IPS-20b (cell line): ENCODE data around the gene C13orf42.

Source experiments
- H3K27ac ChIP-seq: one replicate; pipeline ENCODE4 v1.5.1; 2013; ENCODE audit warnings: low read length
- H3K27me3 ChIP-seq: 2 replicates; pipeline ENCODE4 v1.6.1; 2013; ENCODE audit warnings: mild to moderate bottlenecking, low read length, inconsistent platforms; ENCODE audit not compliant: insufficient read depth
- H3K36me3 ChIP-seq: 2 replicates; pipeline ENCODE4 v1.6.1; 2013; ENCODE audit warnings: low read depth, mild to moderate bottlenecking, inconsistent platforms, low read length, moderate library complexity; ENCODE audit not compliant: insufficient read depth
- H3K4me1 ChIP-seq: 2 replicates; pipeline ENCODE4 v1.6.1; 2013; ENCODE audit warnings: mild to moderate bottlenecking, control low read depth, inconsistent platforms, low read length, moderate library complexity; ENCODE audit not compliant: insufficient read depth
- H3K4me3 ChIP-seq: 2 replicates; pipeline ENCODE4 v1.5.1; 2013; ENCODE audit warnings: mild to moderate bottlenecking, low read length, inconsistent platforms
- H3K9ac ChIP-seq: 2 replicates; pipeline ENCODE4 v1.6.1; 2013; ENCODE audit warnings: low read depth, mild to moderate bottlenecking, inconsistent platforms, low read length, moderate library complexity
- H3K9me3 ChIP-seq: 2 replicates; pipeline ENCODE4 v1.6.1; 2013; ENCODE audit warnings: mild to moderate bottlenecking, low read depth, low read length, inconsistent platforms; ENCODE audit not compliant: insufficient read depth

Gene C13orf42

GRCh38 chr13:51118809-51119431 is 7.8 kb upstream of the C13orf42 start:
- peaks cover 3% of the 10 kb centered on the region for H3K9me3 ChIP-seq
- peaks cover 5% of the 10 kb centered on the region; the same call in 1 of the 2 replicates for H3K36me3 ChIP-seq
- H3K9ac ChIP-seq: no peak overlapping the region
- no peak overlapping the region for H3K27ac ChIP-seq
- no peak overlapping the region for H3K4me3 ChIP-seq
- H3K27me3 ChIP-seq: no peaks in the 10 kb centered on the region
- H3K4me1 ChIP-seq: peaks cover 13% of the 10 kb centered on the region

GRCh38 chr13:51113969-51114368 is 2.9 kb upstream of the C13orf42 start:
- Histone ChIP-seq H3K4me1 (no peaks in the 10 kb centered on the region), H3K9me3 (peaks cover 3% of the 10 kb centered on the region), H3K27ac (no peak overlapping the region), H3K4me3 (no peak overlapping the region), H3K9ac (no peak overlapping the region), H3K27me3 (no peaks in the 10 kb centered on the region), H3K36me3 (peaks cover 8% of the 10 kb centered on the region; the same call in 1 of the 2 replicates)

- no peak overlapping the region for H3K27ac ChIP-seq
- no peaks in the 10 kb centered on the region for H3K27me3 ChIP-seq
- peaks cover 5% of the 10 kb centered on the region; the same call in 1 of the 2 replicates for H3K36me3 ChIP-seq
Measured at GRCh38 chr13:51113186-51113881, 2.3 kb upstream of the C13orf42 start.

GRCh38 chr13:51112771-51113170 is 1.7 kb upstream of the C13orf42 start:
- Histone ChIP-seq H3K27ac (no peak overlapping the region), H3K36me3 (peaks cover 3% of the 10 kb centered on the region; the same call in 1 of the 2 replicates), H3K9ac (no peak overlapping the region), H3K4me3 (no peak overlapping the region), H3K27me3 (no peaks in the 10 kb centered on the region), H3K4me1 (no peaks in the 10 kb centered on the region), H3K9me3 (peaks cover 2% of the 10 kb centered on the region)

More at GRCh38 chr13:51113186-51113881, 2.3 kb upstream of the C13orf42 start:
- Histone ChIP-seq H3K9ac (no peak overlapping the region), H3K9me3 (peaks cover 3% of the 10 kb centered on the region), H3K4me3 (no peak overlapping the region), H3K4me1 (no peaks in the 10 kb centered on the region)

- Histone ChIP-seq H3K9ac (no peak overlapping the region), H3K27ac (no peak overlapping the region), H3K4me3 (no peak overlapping the region), H3K27me3 (no peaks in the 10 kb centered on the region), H3K4me1 (no peaks in the 10 kb centered on the region), H3K36me3 (peaks cover 3% of the 10 kb centered on the region; the same call in 1 of the 2 replicates), H3K9me3 (no peaks in the 10 kb centered on the region; the same call in 1 of the 2 replicates)
Measured at GRCh38 chr13:51111997-51112396, 923 bp upstream of the C13orf42 start.

GRCh38 chr13:51107996-51108395 is 3.1 kb downstream of the C13orf42 start:
- Histone ChIP-seq H3K27ac (no peak overlapping the region), H3K27me3 (no peaks in the 10 kb centered on the region), H3K9me3 (no peaks in the 10 kb centered on the region), H3K9ac (no peak overlapping the region), H3K4me1 (no peaks in the 10 kb centered on the region), H3K4me3 (no peak overlapping the region), H3K36me3 (peaks cover 10% of the 10 kb centered on the region; the same call in 1 of the 2 replicates)

GRCh38 chr13:51105046-51105445 is 6.0 kb downstream of the C13orf42 start:
- no peak overlapping the region for H3K9ac ChIP-seq
- H3K36me3 ChIP-seq: peaks cover 7% of the 10 kb centered on the region; the same call in 1 of the 2 replicates
- H3K9me3 ChIP-seq: no peaks in the 10 kb centered on the region
- no peak overlapping the region for H3K4me3 ChIP-seq
- no peak overlapping the region for H3K27ac ChIP-seq
- H3K4me1 ChIP-seq: no peaks in the 10 kb centered on the region
- no peaks in the 10 kb centered on the region for H3K27me3 ChIP-seq

GRCh38 chr13:51101636-51102235 is 9.3 kb downstream of the C13orf42 start:
- Histone ChIP-seq H3K27me3 (no peaks in the 10 kb centered on the region), H3K9ac (no peak overlapping the region), H3K27ac (no peak overlapping the region), H3K4me1 (peaks cover 15% of the 10 kb centered on the region), H3K9me3 (no peaks in the 10 kb centered on the region), H3K4me3 (no peak overlapping the region), H3K36me3 (peaks cover 7% of the 10 kb centered on the region; the same call in 1 of the 2 replicates)

- Histone ChIP-seq H3K27me3 (no peaks in the 10 kb centered on the region), H3K9me3 (no peaks in the 10 kb centered on the region), H3K4me3 (no peak overlapping the region), H3K36me3 (no peaks in the 10 kb centered on the region), H3K4me1 (peaks cover 16% of the 10 kb centered on the region), H3K27ac (no peak overlapping the region), H3K9ac (peak overlapping the region; percentile 42; the same call in 1 of the 2 replicates)
Measured at GRCh38 chr13:51097353-51098043, 13.6 kb downstream of the C13orf42 start.

GRCh38 chr13:51096131-51096530 is 14.9 kb downstream of the C13orf42 start:
- no peak overlapping the region for H3K27ac ChIP-seq
- no peak overlapping the region for H3K9ac ChIP-seq
- H3K4me3 ChIP-seq: no peak overlapping the region
- H3K27me3 ChIP-seq: no peaks in the 10 kb centered on the region
- H3K36me3 ChIP-seq: no peaks in the 10 kb centered on the region
- peaks cover 16% of the 10 kb centered on the region for H3K4me1 ChIP-seq
- H3K9me3 ChIP-seq: no peaks in the 10 kb centered on the region

- H3K36me3 ChIP-seq: no peaks in the 10 kb centered on the region
- no peaks in the 10 kb centered on the region for H3K9me3 ChIP-seq
- H3K4me3 ChIP-seq: no peak overlapping the region
- peaks cover 16% of the 10 kb centered on the region for H3K4me1 ChIP-seq
- H3K27ac ChIP-seq: no peak overlapping the region
- no peaks in the 10 kb centered on the region for H3K27me3 ChIP-seq
- H3K9ac ChIP-seq: no peak overlapping the region
Measured at GRCh38 chr13:51093574-51093973, 17.5 kb downstream of the C13orf42 start.
